ENCODE results near the gene VPS16. TPM values are rescaled to one million over a fixed set of nuclear protein-coding genes. Genes with fewer than 3 reads are reported as not detected.

Gene VPS16
- total RNA-seq, 2 experiments from 2014 or later, result 38.2 to 40.6 TPM

GRCh38 chr20:2849529-2849928 lies 9.0 kb downstream of the VPS16 start:
- Histone ChIP-seq H3K4me1 (ENCODE audit: insufficient read depth, low read length) (peaks cover 17% of the 10 kb centered on the region), H3K27ac (ENCODE audit: low read depth in 1 of 2, low read length in 2 of 2) (no peak overlapping the region), H3K27me3 (ENCODE audit: control insufficient read depth in 1 of 2, insufficient read depth in 2 of 2, low read length in 2 of 2) (no peaks in the 10 kb centered on the region), H3K36me3 (ENCODE audit: insufficient read depth, low read length) (peaks cover 3% of the 10 kb centered on the region), H3K9me3 (ENCODE audit: control insufficient read depth in 1 of 2, insufficient read depth in 1 of 2, low read length in 2 of 2) (no peaks in the 10 kb centered on the region), H3K4me3 (ENCODE audit: low read length) (no peak overlapping the region)
- H3K27me3 Mint-ChIP-seq, result no peaks in the 10 kb centered on the region
- ChIA-PET POLR2A (no interaction called here), CTCF (no interaction called here)
- intact Hi-C loops (cut with DNase I, micrococcal nuclease), result no loop called here
- H3K4me1 Mint-ChIP-seq (ENCODE audit: low read depth), result peaks cover 29% of the 10 kb centered on the region
- H3K36me3 Mint-ChIP-seq (ENCODE audit: low read depth), result peaks cover 3% of the 10 kb centered on the region
- no peak for ATAC-seq (ENCODE audit: poor library complexity)
- DNase-seq, result no peak
- no peak overlapping the region for H3K4me3 Mint-ChIP-seq
- no peak for TF ChIP-seq CTCF (IDR thresholded peaks at IDR 0.05)
- no peaks in the 10 kb centered on the region for H3K9me3 Mint-ChIP-seq
- H3K27ac Mint-ChIP-seq, result no peak overlapping the region

GRCh38 chr20:2851086-2851485 lies 10.5 kb downstream of the VPS16 start:
- CTCF ChIA-PET, result interaction anchor here (0.9 to 1.5 kb wide), 2 partner anchors 10 to 163 kb away, joined by 3 to 6 read pairs; partner anchors contain the start of genes PCED1A and VPS16
- TF ChIP-seq CTCF (IDR thresholded peaks at IDR 0.05), result no peak
- ATAC-seq (ENCODE audit: poor library complexity), result no peak
- Histone ChIP-seq H3K9me3 (ENCODE audit: control insufficient read depth in 1 of 2, insufficient read depth in 1 of 2, low read length in 2 of 2) (no peaks in the 10 kb centered on the region), H3K27me3 (ENCODE audit: control insufficient read depth in 1 of 2, insufficient read depth in 2 of 2, low read length in 2 of 2) (no peaks in the 10 kb centered on the region), H3K27ac (ENCODE audit: low read depth in 1 of 2, low read length in 2 of 2) (no peak overlapping the region), H3K4me1 (ENCODE audit: insufficient read depth, low read length) (peaks cover 17% of the 10 kb centered on the region), H3K4me3 (ENCODE audit: low read length) (no peak overlapping the region), H3K36me3 (ENCODE audit: insufficient read depth, low read length) (peaks cover 3% of the 10 kb centered on the region)
- no peak overlapping the region for H3K27ac Mint-ChIP-seq
- POLR2A ChIA-PET, result interaction anchor here (1.8 kb wide), 1 partner anchor 11 kb away, joined by 7 read pairs; the partner anchor contains the start of genes PCED1A and VPS16
- H3K36me3 Mint-ChIP-seq (ENCODE audit: low read depth), result peaks cover 3% of the 10 kb centered on the region
- H3K9me3 Mint-ChIP-seq, result no peaks in the 10 kb centered on the region
- no peaks in the 10 kb centered on the region for H3K27me3 Mint-ChIP-seq
- DNase-seq, result peak in 1 of 14 experiments; percentile 7
- intact Hi-C loops (cut with DNase I, micrococcal nuclease), result loop anchor here in 1 of 2 experiments (2.0 kb wide), 1 partner anchor 162 kb away; no protein-coding TSS in a partner anchor
- H3K4me3 Mint-ChIP-seq, result no peak overlapping the region
- peaks cover 16% of the 10 kb centered on the region for H3K4me1 Mint-ChIP-seq (ENCODE audit: low read depth)

GRCh38 chr20:2858591-2858990 lies 18.0 kb downstream of the VPS16 start:
- H3K4me1 ChIP-seq (ENCODE audit: insufficient read depth, low read length), result peaks cover 4% of the 10 kb centered on the region
- ChIA-PET POLR2A (no interaction called here), CTCF (interaction anchor here (0.7 kb wide), 1 partner anchor 380 kb away, joined by 3 read pairs; no protein-coding TSS in a partner anchor)
- H3K36me3 ChIP-seq (ENCODE audit: insufficient read depth, low read length), result peaks cover 36% of the 10 kb centered on the region
- H3K27ac ChIP-seq (ENCODE audit: low read depth in 1 of 2, low read length in 2 of 2), result no peak overlapping the region
- H3K27ac Mint-ChIP-seq, result no peak overlapping the region
- H3K4me3 ChIP-seq (ENCODE audit: low read length), result no peak overlapping the region
- H3K4me3 Mint-ChIP-seq, result no peak overlapping the region
- no peaks in the 10 kb centered on the region for H3K27me3 Mint-ChIP-seq
- H3K9me3 ChIP-seq (ENCODE audit: control insufficient read depth in 1 of 2, insufficient read depth in 1 of 2, low read length in 2 of 2), result no peaks in the 10 kb centered on the region
- no peak for TF ChIP-seq CTCF (IDR thresholded peaks at IDR 0.05)
- ATAC-seq (ENCODE audit: poor library complexity) (no peak), DNase-seq (no peak)
- H3K9me3 Mint-ChIP-seq, result no peaks in the 10 kb centered on the region
- intact Hi-C loops (cut with DNase I, micrococcal nuclease), result no loop called here
- peaks cover 14% of the 10 kb centered on the region for H3K36me3 Mint-ChIP-seq (ENCODE audit: low read depth)
- no peaks in the 10 kb centered on the region for H3K4me1 Mint-ChIP-seq (ENCODE audit: low read depth)
- no peaks in the 10 kb centered on the region for H3K27me3 ChIP-seq (ENCODE audit: control insufficient read depth in 1 of 2, insufficient read depth in 2 of 2, low read length in 2 of 2)
